PFSK-1 (cell line): ENCODE results near the gene CCDC86.

Experiments used
- FOXP2 ChIP-seq: optimal IDR thresholded peaks from 2 replicates; pipeline ENCODE3; 2011; ENCODE audit warnings: borderline replicate concordance, control low read depth, inconsistent platforms; ENCODE audit not compliant: insufficient read depth; ENCODE audit errors: extremely low read length, extremely low read depth
- POLR2AphosphoS5 ChIP-seq: IDR thresholded peaks from 2 replicates; pipeline ENCODE4 v1.6.1; 2012; ENCODE audit warnings: low read depth, mild to moderate bottlenecking, control low read depth, low read length, moderate library complexity
- REST ChIP-seq, 2 experiments: IDR thresholded peaks; 2 replicates each; pipeline versions ENCODE4 v1.6.1 to v1.8.0; 2011 to 2012; ENCODE audit warnings: low read depth in 2 of 2, low read length in 2 of 2, control low read depth in 1 of 2, inconsistent platforms in 1 of 2, mild to moderate bottlenecking in 1 of 2, moderate library complexity in 1 of 2; ENCODE audit not compliant: insufficient read depth in 1 of 2
- SIN3A ChIP-seq: IDR thresholded peaks from 2 replicates; pipeline ENCODE4 v1.6.1; 2012; ENCODE audit warnings: mild to moderate bottlenecking, low read length, moderate library complexity, borderline replicate concordance; ENCODE audit not compliant: insufficient read depth
- TAF1 ChIP-seq: IDR thresholded peaks from 2 replicates; pipeline ENCODE4 v1.6.1; 2012; ENCODE audit warnings: low read length, control low read depth, borderline replicate concordance; ENCODE audit not compliant: insufficient read depth

The CCDC86 gene

GRCh38 chr11:60854140-60854846 lies 12.4 kb downstream of the CCDC86 start:
- TF ChIP-seq TAF1 (no peak), REST (IDR thresholded peaks at IDR 0.05; ENCODE audit: insufficient read depth in 1 of 2, low read depth in 2 of 2, low read length in 2 of 2) (no peak)

GRCh38 chr11:60854847-60855725 lies 13.2 kb downstream of the CCDC86 start:
- TF ChIP-seq POLR2AphosphoS5 (no peak), FOXP2 (no peak), REST (IDR thresholded peaks at IDR 0.05; ENCODE audit: insufficient read depth in 1 of 2, low read depth in 2 of 2, low read length in 2 of 2) (no peak), TAF1 (no peak), SIN3A (no peak)

- TF ChIP-seq TAF1 = no peak
- TF ChIP-seq FOXP2 = no peak
- TF ChIP-seq POLR2AphosphoS5 = no peak
- no peak for TF ChIP-seq SIN3A
- no peak for TF ChIP-seq REST (IDR thresholded peaks at IDR 0.05; ENCODE audit: insufficient read depth in 1 of 2, low read depth in 2 of 2, low read length in 2 of 2)
Measured at GRCh38 chr11:60855726-60856633, 14.1 kb downstream of the CCDC86 start, which contains the start of gene PTGDR2. Gene PTGDR2, minus strand, starts transcription at chr11:60855950. Its CDS starts 2,228 bp downstream, at chr11:60853722.

- TF ChIP-seq REST (IDR thresholded peaks at IDR 0.05; ENCODE audit: insufficient read depth in 1 of 2, low read depth in 2 of 2, low read length in 2 of 2) (no peak), FOXP2 (no peak), TAF1 (no peak), SIN3A (no peak), POLR2AphosphoS5 (no peak)
Measured at GRCh38 chr11:60857378-60858232, 15.7 kb downstream of the CCDC86 start.
